ENCODE measurements around the gene SHLD2.

The SHLD2 gene

DNA sequence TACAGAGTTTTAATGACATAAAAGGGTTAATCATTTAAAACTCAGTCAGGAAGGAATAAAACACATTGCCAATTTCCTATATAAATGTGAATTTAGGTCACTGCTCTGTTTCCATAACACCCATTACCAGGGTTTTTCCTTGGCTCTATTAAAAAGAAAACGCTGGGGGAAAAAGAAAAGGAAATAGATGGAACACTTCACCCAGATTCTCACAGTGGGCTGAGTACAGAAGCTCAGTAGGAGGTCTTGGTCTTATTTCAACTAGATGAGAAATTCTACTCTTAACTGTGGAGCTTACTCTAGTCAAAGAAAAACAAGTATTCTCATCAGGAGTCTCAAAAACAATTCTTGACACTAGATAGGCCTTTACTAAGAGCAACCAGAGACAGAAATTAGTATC lies 36.8 kb upstream of the SHLD2 start:
- no peak overlapping the region for H3K4me3 ChIP-seq (replicated peaks; ENCODE audit: low read depth, low read length)
- no peak for DNase-seq (ENCODE audit: low read depth)
- TF ChIP-seq, protein P1, sequence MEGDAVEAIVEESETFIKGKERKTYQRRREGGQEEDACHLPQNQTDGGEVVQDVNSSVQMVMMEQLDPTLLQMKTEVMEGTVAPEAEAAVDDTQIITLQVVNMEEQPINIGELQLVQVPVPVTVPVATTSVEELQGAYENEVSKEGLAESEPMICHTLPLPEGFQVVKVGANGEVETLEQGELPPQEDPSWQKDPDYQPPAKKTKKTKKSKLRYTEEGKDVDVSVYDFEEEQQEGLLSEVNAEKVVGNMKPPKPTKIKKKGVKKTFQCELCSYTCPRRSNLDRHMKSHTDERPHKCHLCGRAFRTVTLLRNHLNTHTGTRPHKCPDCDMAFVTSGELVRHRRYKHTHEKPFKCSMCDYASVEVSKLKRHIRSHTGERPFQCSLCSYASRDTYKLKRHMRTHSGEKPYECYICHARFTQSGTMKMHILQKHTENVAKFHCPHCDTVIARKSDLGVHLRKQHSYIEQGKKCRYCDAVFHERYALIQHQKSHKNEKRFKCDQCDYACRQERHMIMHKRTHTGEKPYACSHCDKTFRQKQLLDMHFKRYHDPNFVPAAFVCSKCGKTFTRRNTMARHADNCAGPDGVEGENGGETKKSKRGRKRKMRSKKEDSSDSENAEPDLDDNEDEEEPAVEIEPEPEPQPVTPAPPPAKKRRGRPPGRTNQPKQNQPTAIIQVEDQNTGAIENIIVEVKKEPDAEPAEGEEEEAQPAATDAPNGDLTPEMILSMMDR (IDR thresholded peaks at IDR 0.05; ENCODE audit: low read length, missing control alignments): no peak

GRCh38 chr10:87059401-87059800 lies 35.6 kb upstream of the SHLD2 start:
- H3K4me3 ChIP-seq (replicated peaks; ENCODE audit: low read depth, low read length): no peak overlapping the region
- TF ChIP-seq, protein P1 (IDR thresholded peaks at IDR 0.05; ENCODE audit: low read length, missing control alignments): no peak
- DNase-seq (ENCODE audit: low read depth): no peak

DNA sequence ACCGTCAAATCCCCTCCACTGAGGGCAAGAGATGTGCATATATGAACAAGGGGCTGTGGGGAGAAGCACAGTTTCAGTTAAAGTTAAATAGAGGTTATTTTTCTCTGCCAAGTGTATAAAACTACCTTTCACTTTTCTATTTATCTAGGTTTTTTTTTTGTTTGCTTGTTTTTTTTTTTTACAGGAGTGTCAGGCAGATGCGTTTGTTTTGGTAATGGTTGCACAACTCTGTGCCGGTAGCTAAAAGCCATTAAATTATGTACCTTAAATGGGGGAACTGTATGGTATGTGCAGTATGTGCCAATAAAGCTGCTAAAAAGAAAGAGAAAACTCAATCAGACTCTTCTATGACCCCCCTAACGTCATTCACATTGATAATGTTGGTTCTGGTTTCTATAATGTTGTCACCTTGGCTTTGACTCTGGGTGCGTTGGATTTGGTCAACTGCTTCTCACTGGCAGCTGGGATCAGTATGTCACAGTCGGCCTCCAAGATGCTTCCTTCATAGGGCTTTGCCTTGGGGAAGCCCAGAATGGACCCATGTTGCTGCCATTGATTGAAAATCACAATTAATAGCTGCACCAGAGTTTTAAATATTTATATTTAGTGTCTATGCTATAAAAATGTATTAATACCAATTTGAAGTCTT lies 34.6 kb upstream of the SHLD2 start:
- no peak for DNase-seq (ENCODE audit: low read depth)
- TF ChIP-seq, protein P1 (IDR thresholded peaks at IDR 0.05; ENCODE audit: low read length, missing control alignments): no peak

DNA sequence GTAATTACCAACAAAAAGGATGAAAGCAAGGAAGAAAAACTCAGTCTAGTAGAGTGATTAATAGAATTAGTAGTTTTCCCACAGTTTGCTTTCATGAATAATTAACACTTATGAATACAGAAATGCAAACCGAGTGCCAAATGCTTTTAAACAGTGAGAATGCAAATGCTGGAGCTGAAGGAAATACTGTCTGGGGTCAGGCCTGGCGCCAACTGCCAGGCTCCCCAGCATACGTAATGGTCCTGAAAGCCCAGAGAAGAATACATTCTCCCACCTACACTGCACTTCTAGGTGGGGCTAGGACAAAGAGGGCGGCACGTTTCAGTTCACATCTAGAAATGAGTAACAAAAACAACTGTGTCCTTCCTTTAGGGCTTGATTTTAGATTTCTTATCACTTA lies 30.4 kb upstream of the SHLD2 start:
- TF ChIP-seq, protein P1 (IDR thresholded peaks at IDR 0.05; ENCODE audit: low read length, missing control alignments): no peak
- DNase-seq (ENCODE audit: low read depth): no peak
- H3K4me3 ChIP-seq (replicated peaks; ENCODE audit: low read depth, low read length): no peak overlapping the region

More for the DNA sequence above, 34.6 kb upstream of the SHLD2 start:
- no peak overlapping the region for H3K4me3 ChIP-seq (replicated peaks; ENCODE audit: low read depth, low read length)

DNA sequence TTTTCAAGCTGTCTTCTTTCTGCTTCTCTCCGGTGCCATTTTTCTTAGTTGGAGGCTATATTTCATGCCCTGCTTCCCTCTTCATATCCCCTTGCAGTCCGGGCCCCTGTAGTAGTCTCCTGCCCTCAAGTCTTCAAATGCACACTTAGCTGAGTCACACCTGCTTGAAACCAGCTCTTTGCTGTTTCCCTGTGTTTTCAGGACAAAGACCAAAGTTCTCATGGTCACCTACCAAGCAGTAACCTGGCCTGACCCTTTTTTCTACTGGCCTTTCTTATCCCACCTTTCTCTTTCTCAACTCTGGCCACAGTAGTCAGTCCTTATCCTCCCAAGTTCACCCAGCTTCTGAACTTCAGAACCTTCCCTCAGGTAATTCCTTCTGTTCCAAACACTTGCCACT lies 28.8 kb upstream of the SHLD2 start:
- H3K4me3 ChIP-seq (replicated peaks; ENCODE audit: low read depth, low read length): no peak overlapping the region
- TF ChIP-seq, protein P1 (IDR thresholded peaks at IDR 0.05; ENCODE audit: low read length, missing control alignments): no peak
- DNase-seq (ENCODE audit: low read depth): no peak

DNA sequence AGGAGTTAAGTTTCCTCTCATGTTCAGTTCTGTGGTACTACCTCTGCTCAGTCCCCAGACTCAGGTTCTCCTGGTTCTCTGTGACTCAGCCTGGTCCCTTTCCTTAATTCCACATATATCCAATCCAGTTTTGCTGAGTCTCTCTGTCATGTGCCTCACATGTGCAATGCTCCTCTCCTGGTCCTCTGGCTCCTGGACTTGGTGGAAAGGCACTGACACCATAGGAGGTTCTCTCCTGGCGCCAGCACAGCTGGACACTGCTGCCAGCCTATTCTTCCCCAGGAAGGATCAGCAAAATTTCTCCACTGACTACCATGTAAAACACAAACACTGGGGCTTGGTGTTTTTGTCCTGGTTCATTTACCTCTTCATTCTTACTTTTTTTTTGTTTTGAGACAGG lies 28.1 kb upstream of the SHLD2 start:
- TF ChIP-seq, protein P1 (IDR thresholded peaks at IDR 0.05; ENCODE audit: low read length, missing control alignments): no peak
- DNase-seq (ENCODE audit: low read depth): no peak
- H3K4me3 ChIP-seq (replicated peaks; ENCODE audit: low read depth, low read length): no peak overlapping the region

DNA sequence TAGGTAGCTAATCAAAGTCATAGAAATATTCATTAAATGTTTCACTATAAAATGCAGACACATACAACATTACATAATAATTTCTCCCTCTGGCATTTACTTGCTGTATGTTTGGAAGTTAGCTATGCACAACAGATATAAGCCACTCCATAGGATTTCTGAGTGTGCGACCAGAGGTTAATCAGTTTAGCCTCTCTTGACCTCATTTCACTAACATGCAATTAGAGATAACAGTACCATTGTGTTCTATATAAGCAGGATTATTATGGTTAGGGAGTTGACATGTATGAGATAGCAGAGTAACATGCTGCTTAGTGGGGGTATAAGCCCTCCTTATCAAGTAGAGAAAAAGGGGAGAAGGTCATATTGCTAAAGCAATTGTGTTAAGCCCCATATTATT lies 26.7 kb upstream of the SHLD2 start:
- H3K4me3 ChIP-seq (replicated peaks; ENCODE audit: low read depth, low read length): no peak overlapping the region
- TF ChIP-seq, protein P1 (IDR thresholded peaks at IDR 0.05; ENCODE audit: low read length, missing control alignments): no peak
- DNase-seq (ENCODE audit: low read depth): no peak
